Nucleus accumbens (tissue), 56 donors: Measurements from ENCODE around the gene CACNA2D3.
"Not testable (repeated sequence)": the region's sequence is repeated elsewhere in the genome, so short reads cannot be mapped to it uniquely, and the experiment has no call there.

Source experiments
- DNase-seq, 56 donors: peaks; one replicate each; lab custom pipeline; 2025; lab: John Stamatoyannopoulos, UW

Gene CACNA2D3

GRCh38 chr3:55066551-55067047 is 944.2 kb downstream of the CACNA2D3 start:
- no peak for DNase-seq

GRCh38 chr3:55069950-55070349 is 947.6 kb downstream of the CACNA2D3 start:
- DNase-seq: no peak

DNA sequence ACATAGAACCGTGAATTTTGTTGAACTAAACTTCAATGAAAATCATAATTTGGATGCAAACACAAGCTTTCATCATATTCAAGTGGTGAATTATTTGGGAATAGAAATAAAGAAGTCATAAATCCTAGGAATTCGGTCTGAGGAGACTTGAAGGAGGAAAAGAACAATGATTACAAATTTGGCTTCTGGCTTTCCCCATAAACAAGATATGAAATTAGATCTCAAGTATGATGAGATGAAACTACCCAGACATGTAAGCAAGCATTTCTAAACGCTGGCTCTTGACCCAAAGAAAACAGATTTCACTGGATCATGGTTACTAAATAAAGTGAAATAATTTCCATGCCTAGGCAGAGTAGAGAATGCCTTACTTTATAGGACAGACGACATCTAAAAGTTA is 952.4 kb downstream of the CACNA2D3 start:
- DNase-seq: no peak

- DNase-seq: no peak
Measured at GRCh38 chr3:55075846-55076245, 953.5 kb downstream of the CACNA2D3 start.

- no peak for DNase-seq
Measured at GRCh38 chr3:55077726-55078125, 955.4 kb downstream of the CACNA2D3 start.

- DNase-seq: no peak
Measured at GRCh38 chr3:55078876-55079275, 956.5 kb downstream of the CACNA2D3 start.

DNA sequence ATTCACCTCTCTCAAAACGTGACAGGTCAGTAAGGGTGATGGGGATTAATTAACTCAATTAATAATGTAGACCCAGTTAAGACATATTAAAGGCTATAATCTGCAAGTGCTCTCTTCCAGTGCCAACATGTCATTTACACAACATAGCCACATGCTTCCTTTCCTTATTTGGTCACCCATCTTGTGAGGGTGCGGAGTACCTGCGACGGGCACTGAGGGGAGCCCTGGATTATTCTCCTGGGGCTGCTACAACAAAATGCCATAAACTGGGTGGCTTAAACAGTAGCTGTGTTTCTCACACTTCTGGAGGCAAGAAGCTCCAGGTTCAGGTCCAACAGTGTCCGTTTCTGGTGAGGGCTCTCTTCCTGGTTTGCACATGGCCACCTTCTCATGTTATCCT is 962.9 kb downstream of the CACNA2D3 start:
- no peak for DNase-seq

DNA sequence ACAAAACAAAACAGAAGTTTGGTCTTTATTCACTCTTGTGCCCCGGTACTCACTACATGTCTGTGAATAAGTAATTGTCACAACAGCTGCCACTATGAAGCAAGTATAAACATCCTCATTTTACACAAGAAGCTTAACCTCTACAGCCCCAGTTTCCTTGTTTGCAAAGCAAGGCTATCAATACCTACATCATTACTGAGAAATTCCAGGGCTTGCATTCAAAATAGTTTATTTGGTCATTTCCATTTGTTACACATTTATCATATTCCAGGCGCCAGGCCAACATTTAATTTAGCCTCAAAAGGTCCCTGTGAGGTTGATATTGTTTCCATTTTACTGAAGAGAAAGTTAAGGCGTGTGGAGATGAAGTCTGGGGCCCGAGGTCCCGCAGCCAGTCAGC is 966.9 kb downstream of the CACNA2D3 start:
- no peak for DNase-seq

DNA sequence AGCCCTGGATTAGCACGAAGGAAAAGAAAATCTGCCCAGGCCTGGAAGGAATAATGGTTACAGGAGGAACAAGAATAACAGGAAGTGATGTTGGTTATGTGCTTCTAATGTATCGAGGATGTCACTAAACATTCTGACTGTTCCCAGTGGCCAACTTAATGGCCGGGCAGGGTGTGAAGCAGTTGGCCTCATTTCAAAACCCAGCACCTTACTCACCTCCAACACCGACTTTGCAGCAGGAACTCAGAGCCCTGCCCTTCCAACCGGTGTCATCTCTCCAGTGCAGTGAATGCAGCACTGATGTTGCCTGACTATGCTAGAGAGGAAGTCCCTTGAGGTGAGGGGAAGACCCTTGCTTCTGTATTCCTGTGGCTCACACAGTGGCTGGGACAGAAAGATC is 967.9 kb downstream of the CACNA2D3 start:
- no peak for DNase-seq

- DNase-seq: no peak
Measured at GRCh38 chr3:55090746-55091145, 968.4 kb downstream of the CACNA2D3 start.

DNA sequence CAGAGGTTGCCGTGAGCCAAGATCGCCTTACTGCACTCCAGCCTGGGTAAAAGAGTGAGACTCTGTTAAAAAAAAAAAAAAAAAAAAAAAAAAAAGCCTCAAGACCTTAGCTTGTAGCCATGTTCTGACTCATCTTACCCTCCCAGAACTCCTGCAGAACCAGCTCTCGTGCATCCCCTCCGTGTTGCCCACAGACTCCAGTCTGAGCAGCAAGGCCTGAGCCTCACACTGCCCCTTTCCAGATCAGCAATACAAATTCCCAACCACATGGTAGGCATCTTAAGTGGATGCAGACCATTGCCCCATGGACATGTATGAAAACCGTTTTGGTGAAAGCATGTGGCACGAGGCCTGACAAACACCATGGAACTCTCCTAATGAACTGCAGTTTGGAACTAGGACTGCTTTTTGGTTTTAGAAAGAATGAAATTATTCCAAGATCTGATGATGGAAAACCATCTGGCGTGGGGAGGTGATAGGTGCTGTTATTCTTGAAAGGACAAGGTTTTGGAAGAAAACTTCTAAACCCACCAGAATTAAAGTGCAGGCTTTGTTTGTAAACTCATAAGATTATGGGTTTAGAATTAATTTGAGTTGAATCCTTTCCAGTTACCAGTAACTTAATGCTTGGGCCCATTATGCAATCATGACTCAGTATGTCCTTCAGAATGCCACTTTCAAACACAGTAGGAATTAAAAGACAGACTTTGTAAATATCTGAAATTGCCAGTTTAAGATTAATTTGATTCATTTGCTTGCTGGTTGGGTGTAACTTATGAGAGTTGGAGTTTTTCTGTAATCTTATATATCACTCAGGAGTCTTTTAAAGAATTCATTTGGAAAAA is 969.3 kb downstream of the CACNA2D3 start:
- DNase-seq: no peak

DNA sequence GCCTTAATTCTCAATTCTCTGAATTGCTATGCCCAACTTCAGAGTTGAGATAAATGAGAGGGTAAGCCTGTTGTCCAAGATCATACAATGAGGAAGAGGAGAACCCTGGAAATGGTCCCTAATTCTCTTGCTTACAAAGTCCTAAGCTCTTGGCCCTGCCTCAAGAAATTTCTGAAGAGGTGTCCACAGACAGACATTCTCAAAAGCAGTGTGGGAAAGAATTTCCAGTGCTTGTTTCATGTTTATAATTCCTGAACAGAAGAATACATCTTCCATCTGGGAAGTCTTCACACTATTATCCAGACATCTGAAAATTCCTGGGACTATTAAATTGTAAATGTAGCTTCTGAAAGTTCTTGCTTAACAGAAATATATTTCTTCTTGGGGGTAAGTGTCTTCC is 972.3 kb downstream of the CACNA2D3 start:
- DNase-seq: no peak

DNA sequence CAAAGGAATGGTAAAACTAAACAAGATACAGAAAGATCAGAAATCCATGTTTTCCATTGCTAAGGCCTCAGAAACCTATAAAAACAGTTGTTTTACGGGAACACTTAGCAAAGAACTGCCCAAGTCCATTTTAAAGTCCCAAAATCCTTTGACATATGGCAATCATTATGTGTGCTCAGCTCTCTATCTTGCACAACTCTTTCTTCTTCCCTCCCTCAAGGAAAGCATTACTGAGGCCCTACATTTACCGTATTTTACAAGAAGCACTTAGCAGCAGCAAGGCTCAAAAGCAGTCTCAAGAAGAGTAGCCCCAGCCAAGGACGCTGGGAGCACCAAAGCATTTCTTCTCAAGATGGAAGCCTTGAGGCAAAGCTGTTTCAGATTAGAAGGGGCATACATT is 975.1 kb downstream of the CACNA2D3 start:
- no peak for DNase-seq

GRCh38 chr3:55105647-55106046 is 983.3 kb downstream of the CACNA2D3 start:
- DNase-seq: no peak

GRCh38 chr3:55107187-55107586 is 984.8 kb downstream of the CACNA2D3 start:
- no peak for DNase-seq

GRCh38 chr3:55111906-55112305 is 989.6 kb downstream of the CACNA2D3 start:
- DNase-seq: not testable (repeated sequence)

- DNase-seq: no peak
Measured at GRCh38 chr3:55118451-55118850, 996.1 kb downstream of the CACNA2D3 start.

DNA sequence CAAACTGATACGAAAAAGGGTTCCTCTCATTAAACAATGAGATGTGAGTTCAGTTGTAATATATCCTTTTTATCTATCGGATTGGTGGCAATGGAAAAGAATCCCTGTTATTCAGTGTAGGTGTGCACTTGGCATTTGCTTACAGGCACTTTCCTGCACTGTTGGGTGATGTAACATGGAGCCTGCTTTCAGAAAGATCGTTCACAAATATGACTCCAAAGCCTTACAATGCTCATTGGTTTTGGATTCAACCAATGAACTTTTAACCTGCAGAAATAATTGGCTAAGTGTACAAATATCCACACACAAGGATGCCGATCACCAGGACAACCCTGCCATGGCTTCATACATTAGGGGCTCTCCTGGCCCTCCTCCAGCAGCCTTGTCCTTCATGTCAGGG is 996.9 kb downstream of the CACNA2D3 start:
- no peak for DNase-seq

DNA sequence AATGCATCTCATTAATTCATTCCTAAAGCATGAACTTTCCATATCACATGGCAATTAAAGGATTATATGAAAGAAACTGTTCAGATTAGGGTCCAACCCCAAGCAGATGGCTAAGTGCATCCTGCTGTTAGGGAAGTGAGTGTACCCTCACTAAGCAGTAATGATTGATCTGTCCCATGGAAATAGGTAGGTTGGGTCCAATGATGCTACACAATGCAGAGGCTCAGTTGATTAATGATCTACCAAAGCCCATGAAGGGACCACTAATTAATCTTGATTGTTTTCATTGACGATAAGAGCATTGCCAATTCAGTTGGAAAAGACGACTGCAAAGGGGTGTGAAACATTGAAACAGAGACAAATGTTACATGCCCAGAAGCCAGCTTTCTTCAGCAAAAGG is 1000.0 kb downstream of the CACNA2D3 start:
- DNase-seq: no peak
